Nephron (organoid): ENCODE data around the gene CRYBA4.
A peak's percentile ranks its signal among the peaks of the same experiment; 100 is the strongest.
"Not testable (repeated sequence)": the region's sequence is repeated elsewhere in the genome, so short reads cannot be mapped to it uniquely, and the experiment has no call there.

Experiments
- H3K27ac Mint-ChIP-seq, 3 experiments: 2 replicates each; pipeline ENCODE4 v1.8.0; 2020; ENCODE audit warnings: mixed read lengths in 3 of 3, mild to moderate bottlenecking in 2 of 3, moderate library complexity in 1 of 3
- H3K27me3 Mint-ChIP-seq: 2 replicates; pipeline ENCODE4 v1.8.0; 2021; ENCODE audit warnings: low read depth, mild to moderate bottlenecking, moderate library complexity, mixed read lengths
- H3K36me3 Mint-ChIP-seq: 2 replicates; pipeline ENCODE4 v1.8.0; 2020; ENCODE audit warnings: low read depth, mixed read lengths
- H3K4me1 Mint-ChIP-seq: 2 replicates; pipeline ENCODE4 v1.8.0; 2020; ENCODE audit warnings: mixed read lengths
- H3K4me3 Mint-ChIP-seq, 3 experiments: 2 replicates each; pipeline ENCODE4 v1.8.0; 2020; ENCODE audit warnings: mild to moderate bottlenecking in 3 of 3, mixed read lengths in 3 of 3, moderate library complexity in 2 of 3
- H3K9me3 Mint-ChIP-seq: 2 replicates; pipeline ENCODE4 v1.8.0; 2020; ENCODE audit warnings: mixed read lengths
- TF ChIP-seq, protein P1 (sequence below), 3 experiments: fragments of 200-600 bp; sonication (generic); IDR thresholded peaks; one replicate each; pipeline ENCODE4 v1.5.0; 2021; ENCODE audit warnings: antibody characterized with exemption in 3 of 3; ENCODE audit not compliant: unreplicated experiment in 3 of 3

The CRYBA4 gene

DNA sequence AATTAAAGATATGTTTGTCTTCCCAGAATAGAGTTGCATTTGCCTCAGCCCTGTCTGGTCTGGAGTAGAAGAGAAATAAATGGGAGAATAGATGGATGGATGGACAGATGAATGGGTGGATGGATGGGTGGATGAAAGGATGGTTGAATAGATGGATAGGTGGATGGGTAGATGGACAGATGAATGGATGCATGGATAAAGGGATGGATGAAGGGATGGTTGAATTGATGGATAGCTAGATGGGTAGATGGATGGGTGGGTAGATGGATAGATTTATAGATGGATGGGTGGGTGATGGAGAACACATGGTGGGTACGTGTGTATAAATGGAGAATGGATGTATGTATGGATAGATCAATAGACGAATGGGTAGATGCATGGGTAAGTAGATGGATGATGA, 12.5 kb upstream of the CRYBA4 start:
- Mint-ChIP-seq H3K9me3 (no peaks in the 10 kb centered on the region), H3K27ac (no peak overlapping the region), H3K36me3 (no peaks in the 10 kb centered on the region), H3K4me3 (no peak overlapping the region), H3K4me1 (peaks cover 4% of the 10 kb centered on the region), H3K27me3 (peaks cover 27% of the 10 kb centered on the region)
- TF ChIP-seq, protein P1, sequence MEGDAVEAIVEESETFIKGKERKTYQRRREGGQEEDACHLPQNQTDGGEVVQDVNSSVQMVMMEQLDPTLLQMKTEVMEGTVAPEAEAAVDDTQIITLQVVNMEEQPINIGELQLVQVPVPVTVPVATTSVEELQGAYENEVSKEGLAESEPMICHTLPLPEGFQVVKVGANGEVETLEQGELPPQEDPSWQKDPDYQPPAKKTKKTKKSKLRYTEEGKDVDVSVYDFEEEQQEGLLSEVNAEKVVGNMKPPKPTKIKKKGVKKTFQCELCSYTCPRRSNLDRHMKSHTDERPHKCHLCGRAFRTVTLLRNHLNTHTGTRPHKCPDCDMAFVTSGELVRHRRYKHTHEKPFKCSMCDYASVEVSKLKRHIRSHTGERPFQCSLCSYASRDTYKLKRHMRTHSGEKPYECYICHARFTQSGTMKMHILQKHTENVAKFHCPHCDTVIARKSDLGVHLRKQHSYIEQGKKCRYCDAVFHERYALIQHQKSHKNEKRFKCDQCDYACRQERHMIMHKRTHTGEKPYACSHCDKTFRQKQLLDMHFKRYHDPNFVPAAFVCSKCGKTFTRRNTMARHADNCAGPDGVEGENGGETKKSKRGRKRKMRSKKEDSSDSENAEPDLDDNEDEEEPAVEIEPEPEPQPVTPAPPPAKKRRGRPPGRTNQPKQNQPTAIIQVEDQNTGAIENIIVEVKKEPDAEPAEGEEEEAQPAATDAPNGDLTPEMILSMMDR (IDR thresholded peaks at IDR 0.05; ENCODE audit: unreplicated experiment in 3 of 3), result no peak

DNA sequence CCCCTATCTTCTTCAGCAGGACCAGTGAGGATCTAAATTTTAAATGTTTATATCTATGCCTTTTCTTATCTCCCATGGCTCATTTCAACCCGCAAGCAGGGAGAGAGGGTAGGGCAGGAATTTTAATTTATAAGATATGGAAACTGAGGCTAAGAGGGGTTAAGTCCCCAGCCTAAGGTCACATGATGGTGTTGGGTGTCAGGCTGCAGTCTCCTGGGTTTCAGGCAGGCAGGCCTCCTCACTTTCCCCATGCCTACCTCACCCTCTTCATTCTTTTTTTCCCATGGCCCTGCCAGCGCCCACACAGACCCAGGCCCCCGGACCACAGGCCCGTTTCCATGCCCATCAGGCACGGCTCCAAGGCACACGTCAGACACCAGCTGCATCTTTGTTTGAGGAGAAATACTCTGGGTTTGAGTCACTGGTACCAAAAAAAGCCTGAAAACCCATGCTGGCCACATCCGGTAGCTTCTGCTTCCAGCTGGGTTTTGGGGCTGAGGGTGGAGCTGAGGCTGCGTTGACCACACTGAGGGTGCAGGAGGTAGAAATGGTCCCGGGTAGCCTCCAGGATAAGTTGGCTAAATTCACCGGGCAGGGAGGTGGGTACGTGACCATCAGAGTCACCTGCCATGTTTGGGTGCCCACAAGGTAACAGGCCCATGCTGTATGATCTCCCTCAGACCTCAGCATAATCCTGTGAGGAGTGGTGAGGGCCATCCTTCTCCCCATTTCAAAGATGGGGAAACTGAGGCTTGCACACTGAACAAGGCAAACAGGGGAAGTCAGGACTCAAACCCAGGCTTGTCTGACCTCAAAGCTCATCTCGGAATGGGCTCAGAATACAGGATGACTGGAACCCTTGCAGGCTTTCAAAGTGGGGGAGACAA, 11.4 kb upstream of the CRYBA4 start:
- H3K4me3 Mint-ChIP-seq, result no peak overlapping the region
- H3K27ac Mint-ChIP-seq, result no peak overlapping the region
- H3K9me3 Mint-ChIP-seq, result no peaks in the 10 kb centered on the region
- H3K4me1 Mint-ChIP-seq, result peaks cover 9% of the 10 kb centered on the region
- H3K27me3 Mint-ChIP-seq, result peaks cover 30% of the 10 kb centered on the region
- TF ChIP-seq, protein P1 (IDR thresholded peaks at IDR 0.05; ENCODE audit: unreplicated experiment in 3 of 3), result no peak
- H3K36me3 Mint-ChIP-seq, result no peaks in the 10 kb centered on the region

DNA sequence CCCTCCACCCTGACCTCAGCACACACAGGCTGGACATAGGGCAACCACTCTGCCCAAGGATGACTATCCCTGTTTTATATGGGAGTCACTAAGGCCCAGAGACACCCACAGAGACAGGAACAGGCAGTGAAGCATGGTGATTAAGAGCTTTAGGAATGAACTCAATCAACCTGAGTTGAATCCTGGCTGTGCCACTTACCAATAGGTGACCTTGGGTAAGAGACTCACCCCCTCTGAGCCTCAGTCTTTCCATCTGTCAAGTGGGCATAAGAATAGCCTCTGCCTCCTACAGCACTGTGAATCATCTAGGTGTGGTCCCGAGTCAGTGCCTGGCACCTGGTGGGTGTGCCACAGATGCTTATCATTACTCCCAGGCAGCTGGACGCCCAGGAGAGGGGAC, 10.8 kb upstream of the CRYBA4 start:
- Mint-ChIP-seq H3K27me3 (peaks cover 30% of the 10 kb centered on the region), H3K4me3 (no peak overlapping the region), H3K36me3 (no peaks in the 10 kb centered on the region), H3K4me1 (peaks cover 9% of the 10 kb centered on the region), H3K27ac (no peak overlapping the region), H3K9me3 (no peaks in the 10 kb centered on the region)
- TF ChIP-seq, protein P1 (IDR thresholded peaks at IDR 0.05; ENCODE audit: unreplicated experiment in 3 of 3), result no peak

- TF ChIP-seq, protein P1 (IDR thresholded peaks at IDR 0.05; ENCODE audit: unreplicated experiment in 3 of 3), result no peak
- Mint-ChIP-seq H3K27me3 (peaks cover 36% of the 10 kb centered on the region), H3K36me3 (no peaks in the 10 kb centered on the region), H3K4me3 (no peak overlapping the region), H3K4me1 (peaks cover 24% of the 10 kb centered on the region), H3K9me3 (no peaks in the 10 kb centered on the region), H3K27ac (no peak overlapping the region)
Measured at GRCh38 chr22:26612652-26613051, 9.1 kb upstream of the CRYBA4 start.

- H3K4me3 Mint-ChIP-seq, H3K27ac Mint-ChIP-seq, H3K36me3 Mint-ChIP-seq, H3K9me3 Mint-ChIP-seq: not testable (repeated sequence)
- H3K4me1 Mint-ChIP-seq, result peaks cover 28% of the 10 kb centered on the region
- H3K27me3 Mint-ChIP-seq, result peaks cover 32% of the 10 kb centered on the region
Measured at GRCh38 chr22:26613753-26614152, 8.0 kb upstream of the CRYBA4 start.

- Mint-ChIP-seq H3K4me3 (no peak overlapping the region), H3K9me3 (no peaks in the 10 kb centered on the region), H3K4me1 (peaks cover 32% of the 10 kb centered on the region), H3K27ac (peak overlapping the region in 1 of 3 experiments; percentile 21), H3K27me3 (peaks cover 32% of the 10 kb centered on the region), H3K36me3 (no peaks in the 10 kb centered on the region)
- TF ChIP-seq, protein P1 (IDR thresholded peaks at IDR 0.05; ENCODE audit: unreplicated experiment in 3 of 3), result no peak
Measured at GRCh38 chr22:26614322-26614721, 7.4 kb upstream of the CRYBA4 start.
